Stimulated activated CD4-positive, alpha-beta T cell treated with anti-CD3 and anti-CD28 coated beads, Interleukin-2, amount 100 ng/mL, for 24 hours (primary cell): ENCODE data around the gene FBXO24.
"Not testable (repeated sequence)": the region's sequence is repeated elsewhere in the genome, so short reads cannot be mapped to it uniquely, and the experiment has no call there.

Experiments used
- DNase-seq, 2 donors: peaks; one replicate each; pipeline ENCODE4 v3.0.0-alpha.2; 2020

FBXO24 gene, protein sequence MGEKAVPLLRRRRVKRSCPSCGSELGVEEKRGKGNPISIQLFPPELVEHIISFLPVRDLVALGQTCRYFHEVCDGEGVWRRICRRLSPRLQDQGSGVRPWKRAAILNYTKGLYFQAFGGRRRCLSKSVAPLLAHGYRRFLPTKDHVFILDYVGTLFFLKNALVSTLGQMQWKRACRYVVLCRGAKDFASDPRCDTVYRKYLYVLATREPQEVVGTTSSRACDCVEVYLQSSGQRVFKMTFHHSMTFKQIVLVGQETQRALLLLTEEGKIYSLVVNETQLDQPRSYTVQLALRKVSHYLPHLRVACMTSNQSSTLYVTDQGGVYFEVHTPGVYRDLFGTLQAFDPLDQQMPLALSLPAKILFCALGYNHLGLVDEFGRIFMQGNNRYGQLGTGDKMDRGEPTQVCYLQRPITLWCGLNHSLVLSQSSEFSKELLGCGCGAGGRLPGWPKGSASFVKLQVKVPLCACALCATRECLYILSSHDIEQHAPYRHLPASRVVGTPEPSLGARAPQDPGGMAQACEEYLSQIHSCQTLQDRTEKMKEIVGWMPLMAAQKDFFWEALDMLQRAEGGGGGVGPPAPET

GRCh38 chr7:100586266-100587025 is at the start of gene FBXO24:
Gene FBXO24, plus strand, starts transcription at chr7:100586328. Its CDS starts 298 bp downstream, at chr7:100586626.
- peak; percentile 99 for DNase-seq

GRCh38 chr7:100536695-100537094 is 49.4 kb upstream of the FBXO24 start:
- DNase-seq, result not testable (repeated sequence)

DNA sequence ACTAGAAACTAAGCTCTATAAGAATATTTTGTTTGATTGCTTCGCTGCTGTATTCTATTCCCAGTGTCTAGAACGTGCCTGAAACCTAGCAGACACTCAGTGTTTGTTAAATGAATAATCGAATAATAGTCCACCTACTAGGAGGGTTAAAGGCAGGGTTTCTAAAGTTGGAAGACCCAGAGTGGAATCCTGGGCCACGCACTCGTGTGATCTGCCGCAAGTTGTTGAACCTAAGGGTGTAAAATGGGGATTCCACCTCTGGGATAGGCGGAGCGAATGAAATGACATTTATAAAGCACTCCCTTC is 47.8 kb upstream of the FBXO24 start:
- no peak for DNase-seq

- peak; percentile 100 for DNase-seq
Observed at GRCh38 chr7:100538654-100539435, 47.3 kb upstream of the FBXO24 start, which contains the start of gene AGFG2. Gene AGFG2, plus strand, starts transcription at chr7:100539203. Its CDS starts 144 bp downstream, at chr7:100539347.

DNA sequence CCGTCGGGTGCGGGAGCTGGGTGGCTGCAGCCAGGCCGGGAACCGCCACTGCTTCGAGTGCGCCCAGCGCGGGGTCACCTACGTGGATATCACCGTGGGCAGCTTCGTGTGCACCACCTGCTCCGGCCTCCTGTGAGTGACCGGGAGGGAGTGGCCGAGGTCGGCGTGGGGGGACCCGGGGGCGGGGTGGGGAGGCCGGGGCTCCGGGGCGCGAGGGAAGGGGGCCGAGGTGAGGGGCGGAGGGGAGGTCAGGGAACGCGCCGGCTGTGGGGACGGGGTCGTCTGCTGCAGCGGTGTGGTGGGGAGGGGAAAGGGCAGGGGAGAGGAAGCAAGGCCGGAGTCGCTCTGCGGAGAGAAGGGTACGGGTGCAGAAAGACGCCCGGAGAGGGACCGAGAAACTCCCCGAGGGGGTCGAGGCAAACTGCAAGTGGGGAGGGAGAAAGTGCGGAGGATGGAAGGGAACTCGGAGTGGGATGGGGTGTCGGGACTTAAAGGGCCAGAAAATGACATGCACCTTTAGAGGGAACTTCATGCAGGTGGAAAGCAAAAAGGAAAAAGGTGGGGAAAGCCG is 46.6 kb upstream of the FBXO24 start:
- DNase-seq, result peak; percentile 25 to 26

DNA sequence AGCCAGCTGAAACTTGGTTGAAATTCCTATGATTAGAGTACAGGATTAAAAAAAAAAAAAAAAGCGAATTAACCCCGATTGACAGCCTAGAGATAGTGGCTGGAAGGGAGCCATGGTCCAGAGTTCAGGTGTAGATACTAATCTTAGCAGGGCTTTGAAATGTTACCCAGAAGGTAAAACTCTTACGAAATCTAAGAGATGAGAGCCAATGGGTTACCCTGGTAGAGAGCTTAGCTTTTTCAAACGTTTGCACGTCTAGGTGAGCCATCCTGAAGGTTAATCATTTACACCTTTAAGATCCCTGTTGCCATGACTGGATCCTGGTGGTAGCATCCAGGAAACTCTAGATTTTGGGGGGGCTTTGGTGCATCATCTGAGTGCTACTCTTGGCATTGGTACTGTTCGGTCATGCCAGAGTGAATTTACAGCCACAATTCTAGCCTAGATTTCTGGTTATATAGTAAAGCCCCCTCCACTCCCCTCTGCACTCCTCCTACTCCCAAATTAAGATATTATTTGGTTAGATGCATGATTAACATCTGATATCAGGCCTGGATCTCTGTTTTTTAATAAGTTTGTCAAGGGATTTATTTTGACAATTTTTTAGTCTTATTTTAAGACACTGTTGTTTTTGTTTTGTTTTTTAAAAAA is 45.9 kb upstream of the FBXO24 start:
- no peak for DNase-seq

DNA sequence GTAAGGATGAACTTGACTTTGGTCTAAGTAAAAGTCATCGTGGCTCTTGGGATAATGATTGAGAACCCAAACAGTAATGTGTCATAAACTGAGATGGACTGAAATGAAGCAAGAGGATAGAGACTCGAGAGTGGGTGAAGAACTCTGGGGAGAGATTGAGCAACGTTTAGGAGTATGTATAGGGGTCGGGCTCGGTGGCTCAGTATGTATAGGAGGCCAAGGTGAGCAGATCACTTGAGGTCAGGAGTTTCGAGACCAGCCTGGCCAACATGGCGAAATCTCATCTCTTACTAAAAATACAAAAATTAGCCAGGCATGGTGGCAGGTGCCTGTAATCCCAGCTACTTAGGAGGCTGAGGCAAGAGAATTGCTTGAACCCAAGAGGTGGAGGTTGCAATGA is 44.8 kb upstream of the FBXO24 start:
- DNase-seq, result not testable (repeated sequence)

- DNase-seq, result no peak
Observed at GRCh38 chr7:100543586-100543985, 42.5 kb upstream of the FBXO24 start.

DNA sequence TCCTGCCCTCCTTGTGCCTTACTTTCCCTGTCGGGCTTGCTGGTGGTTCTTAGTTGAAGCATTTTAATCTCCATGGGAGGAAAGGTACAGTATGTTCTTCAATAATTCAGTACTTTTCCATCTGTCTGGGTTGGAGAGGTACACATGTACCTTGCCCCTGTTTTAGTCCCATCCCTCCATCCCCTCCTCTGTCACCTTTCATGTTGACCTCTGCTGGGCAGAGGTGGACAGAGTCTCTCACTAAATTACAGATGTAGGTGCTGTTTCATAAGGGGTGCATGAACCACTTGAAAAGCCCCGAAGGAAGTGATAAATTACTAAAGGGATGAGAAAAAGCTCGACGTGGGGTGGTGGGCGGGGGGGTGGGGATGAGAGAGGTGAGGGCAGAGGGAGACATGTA is 41.7 kb upstream of the FBXO24 start:
- DNase-seq, result no peak

GRCh38 chr7:100544967-100545359 is 41.2 kb upstream of the FBXO24 start:
- DNase-seq, result no peak

DNA sequence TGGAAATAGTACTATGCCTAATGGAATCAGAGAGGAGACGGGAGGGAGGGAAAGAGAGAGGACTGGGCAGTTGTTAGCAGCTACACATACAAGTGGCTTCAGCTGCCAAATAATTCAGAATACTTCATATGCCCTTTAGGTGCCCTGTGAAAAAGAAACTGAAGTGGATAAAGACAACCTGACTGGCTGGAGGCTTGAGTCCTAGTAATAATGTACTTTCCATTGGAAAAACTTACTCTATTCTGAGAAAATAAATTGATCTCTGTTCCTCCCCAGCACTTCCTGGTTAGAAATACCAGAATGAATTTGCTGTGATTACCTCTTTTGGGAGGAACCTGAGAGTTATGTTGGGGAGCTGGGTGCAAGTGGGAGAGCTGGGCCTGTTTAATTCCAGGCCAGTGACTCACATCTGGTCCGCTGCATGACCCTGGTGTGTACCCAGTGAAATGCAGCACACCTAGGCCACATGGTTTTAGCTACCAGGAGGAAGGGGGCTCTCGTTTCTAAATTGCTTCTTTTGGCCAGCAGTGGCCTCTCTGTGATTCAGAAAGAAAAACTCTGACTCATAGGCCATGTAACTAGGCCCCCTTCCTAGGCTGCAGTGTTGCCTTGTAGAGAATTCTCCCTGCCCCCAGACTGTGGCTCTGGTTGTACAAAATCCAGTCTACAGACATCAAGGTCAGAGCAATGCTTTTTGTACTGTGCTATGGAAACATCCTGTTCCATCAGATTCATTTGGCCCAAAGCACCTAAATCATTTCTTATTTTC is 40.6 kb upstream of the FBXO24 start:
- peak; percentile 65 to 70 for DNase-seq

DNA sequence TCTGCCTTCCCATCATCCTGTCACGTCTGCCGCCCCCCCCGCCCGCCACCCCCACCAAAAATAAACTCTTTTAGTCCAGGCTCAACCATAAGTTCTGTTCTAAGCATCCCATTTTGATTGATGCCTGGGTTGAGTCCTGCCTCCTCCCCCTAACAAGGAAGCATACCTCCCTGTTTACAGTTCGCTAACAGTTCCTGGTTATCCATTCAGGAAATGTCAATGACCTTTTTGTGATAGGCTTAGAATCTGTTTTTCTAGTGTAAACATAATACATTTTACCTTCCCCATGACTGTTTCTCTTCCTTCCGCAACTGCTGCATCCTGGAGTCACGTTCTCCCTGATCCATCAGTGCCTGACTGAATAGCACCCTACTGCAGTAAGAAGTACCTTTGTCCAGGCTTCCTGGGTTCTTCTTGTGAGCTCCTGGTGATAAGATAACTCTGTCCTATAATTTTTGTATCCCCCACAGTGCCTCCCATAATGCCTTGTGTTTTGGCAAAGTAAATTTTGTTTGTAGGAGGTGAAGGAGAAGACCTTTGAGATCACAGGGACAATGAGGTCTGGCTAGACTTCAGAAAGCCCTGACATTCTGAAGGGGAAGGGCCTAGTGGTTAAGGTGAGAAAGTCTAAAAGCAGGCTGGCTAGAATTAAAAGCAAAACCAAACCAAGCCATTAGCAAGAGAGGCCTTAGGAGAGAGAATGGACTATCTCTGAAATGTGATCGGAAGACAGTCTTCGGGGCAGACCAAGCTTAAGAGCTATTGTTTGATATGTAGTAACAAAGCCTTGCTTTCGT is 39.8 kb upstream of the FBXO24 start:
- DNase-seq, result no peak

- no peak for DNase-seq
Observed at GRCh38 chr7:100546926-100547800, 39.0 kb upstream of the FBXO24 start.

DNA sequence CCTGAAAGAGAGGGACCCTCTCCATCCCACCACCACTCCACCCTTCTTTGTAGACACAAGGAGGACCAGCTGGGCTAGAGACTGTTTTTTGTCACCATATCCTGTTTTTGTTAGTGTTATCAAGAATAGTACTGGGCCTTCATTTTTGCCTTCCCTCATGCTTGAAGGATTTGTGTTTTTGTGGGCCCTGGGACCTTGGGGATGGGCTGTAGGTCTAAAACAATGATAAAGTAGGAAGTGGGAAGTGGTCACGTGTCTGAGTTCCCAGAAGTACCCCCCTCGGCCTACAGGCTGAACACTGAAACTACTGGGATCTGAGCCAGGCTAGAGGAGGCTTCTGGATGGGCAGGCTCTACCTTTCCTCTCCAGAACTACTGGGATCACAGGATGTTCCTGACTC is 38.3 kb upstream of the FBXO24 start:
- no peak for DNase-seq

DNA sequence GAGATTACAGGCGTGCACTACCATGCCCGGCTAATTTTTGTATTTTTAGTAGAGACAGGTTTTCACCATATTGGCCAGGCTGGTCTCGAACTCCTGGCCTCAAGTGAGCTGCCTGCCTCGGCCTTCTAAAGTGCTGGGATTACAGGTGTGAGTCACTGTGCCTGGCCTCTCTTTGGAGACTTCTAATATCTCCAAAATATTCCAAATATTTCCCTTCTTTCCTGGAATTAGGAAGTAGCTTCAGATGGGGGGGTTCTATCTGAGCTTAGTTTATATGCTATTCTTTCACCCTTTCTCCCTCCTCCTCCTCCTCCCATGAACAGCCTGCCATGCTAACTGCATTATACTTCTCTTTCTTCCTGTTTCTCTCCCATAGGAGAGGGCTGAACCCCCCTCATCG is 37.7 kb upstream of the FBXO24 start:
- not testable (repeated sequence) for DNase-seq

DNA sequence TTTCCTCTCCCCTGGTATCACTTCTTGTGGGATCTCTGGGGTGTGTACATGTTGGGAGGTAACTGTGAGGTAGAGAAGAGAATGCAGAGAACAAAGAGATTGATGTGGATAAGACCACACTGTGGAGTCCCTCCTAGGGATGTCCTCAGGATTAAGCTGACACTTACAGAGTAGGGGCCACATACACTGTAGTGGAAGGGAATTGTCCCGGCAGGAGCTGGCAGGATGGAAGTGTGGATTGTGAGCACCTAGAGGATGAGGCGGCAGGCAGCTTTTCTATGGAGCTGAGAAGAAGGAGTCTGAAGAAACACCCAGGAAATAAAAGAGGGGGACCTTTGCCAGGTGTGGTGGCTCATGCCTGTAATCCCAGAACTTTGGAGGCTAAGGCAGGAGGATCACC is 33.6 kb upstream of the FBXO24 start:
- no peak for DNase-seq

GRCh38 chr7:100553032-100553431 is 33.1 kb upstream of the FBXO24 start:
- DNase-seq, result no peak

- no peak for DNase-seq
Observed at GRCh38 chr7:100555701-100556100, 30.4 kb upstream of the FBXO24 start.

GRCh38 chr7:100556541-100556940 is 29.6 kb upstream of the FBXO24 start:
- DNase-seq, result no peak
